GM21529 (cell line): ENCODE measurements around the gene KCNA3.

Source experiments
- ATAC-seq: cut with Tn5 transposase; IDR thresholded peaks from one replicate; pipeline ENCODE4 v1.9.1; 2021; ENCODE audit not compliant: unreplicated experiment

Gene KCNA3

DNA sequence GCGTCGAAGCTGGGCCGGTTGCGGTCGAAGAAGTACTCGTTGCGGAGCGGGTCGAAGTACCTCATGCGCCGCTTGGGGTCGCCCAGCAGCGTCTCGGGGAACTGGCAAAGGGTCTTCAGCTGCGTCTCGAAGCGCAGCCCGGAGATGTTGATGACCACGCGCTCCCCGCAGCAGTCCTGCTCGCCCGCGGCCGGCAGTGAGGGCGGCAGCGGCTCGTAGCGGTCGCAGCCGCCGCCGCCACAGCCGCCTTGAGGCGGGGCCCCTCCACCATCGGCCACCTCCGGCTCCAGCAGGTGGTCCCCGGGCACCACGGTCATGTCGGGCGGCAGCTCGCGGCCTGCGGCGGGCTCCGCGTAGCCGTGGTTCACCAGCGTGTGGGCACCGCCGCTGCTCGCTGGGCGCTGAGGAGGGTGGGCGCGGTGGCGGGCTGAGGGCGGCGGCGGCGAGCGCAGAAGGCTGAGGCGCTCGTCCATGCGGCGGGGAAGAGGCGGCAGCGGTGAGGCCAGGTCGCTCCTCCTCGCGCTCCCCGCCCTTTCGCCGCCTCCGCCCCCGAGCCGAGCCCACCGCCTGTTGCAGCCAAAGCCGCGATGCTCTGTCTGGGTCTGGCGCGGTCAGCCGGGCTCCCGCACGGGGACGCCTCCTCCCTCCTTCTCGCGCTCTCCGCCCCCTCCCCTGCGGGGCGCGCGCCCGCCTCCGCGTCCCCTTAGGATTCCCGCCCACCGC, at the start of gene KCNA3:
Gene KCNA3 (minus strand): TSS at position 604 of the 723 bp plus-strand sequence. CDS start 131 bp downstream, at position 473.
- ATAC-seq: peak; percentile 35

DNA sequence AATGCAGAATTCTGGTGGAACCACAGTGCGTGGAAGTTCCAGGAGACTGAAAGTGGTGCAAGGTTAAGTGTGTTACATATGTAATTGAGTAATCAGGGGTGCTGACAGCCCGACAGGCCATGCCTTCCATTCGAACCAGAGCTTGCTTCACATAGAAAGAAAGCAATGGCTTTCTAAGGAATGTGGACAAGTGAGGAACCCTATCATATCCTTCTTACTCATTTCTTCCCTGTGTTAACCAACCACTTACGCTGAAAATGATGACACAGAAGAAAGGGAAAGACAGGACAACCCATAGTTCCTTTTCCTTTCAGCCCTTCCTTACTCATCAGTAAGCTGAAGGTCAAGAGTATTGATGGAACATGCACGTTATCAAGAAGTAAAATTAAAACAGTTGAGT, 48.1 kb upstream of the KCNA3 start:
- ATAC-seq: no peak

DNA sequence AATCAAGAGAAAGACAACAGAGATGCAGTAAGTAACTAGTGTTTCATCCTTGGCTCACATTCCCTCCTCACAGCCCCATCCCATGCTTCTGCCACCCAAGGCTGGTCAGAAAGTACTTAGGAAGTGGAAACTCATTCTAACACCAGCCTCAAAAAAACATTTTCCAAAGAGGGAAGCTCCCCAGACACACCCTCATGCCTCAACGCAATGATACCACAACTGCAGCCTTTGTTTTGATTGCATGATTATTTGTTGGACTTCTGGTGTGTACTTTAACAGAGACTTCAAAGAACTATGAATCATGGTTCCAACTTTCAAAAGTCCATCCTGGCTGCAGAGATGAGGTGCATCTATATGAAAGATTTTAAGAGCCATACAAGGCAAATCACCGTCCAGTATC, 45.2 kb upstream of the KCNA3 start:
- no peak for ATAC-seq

DNA sequence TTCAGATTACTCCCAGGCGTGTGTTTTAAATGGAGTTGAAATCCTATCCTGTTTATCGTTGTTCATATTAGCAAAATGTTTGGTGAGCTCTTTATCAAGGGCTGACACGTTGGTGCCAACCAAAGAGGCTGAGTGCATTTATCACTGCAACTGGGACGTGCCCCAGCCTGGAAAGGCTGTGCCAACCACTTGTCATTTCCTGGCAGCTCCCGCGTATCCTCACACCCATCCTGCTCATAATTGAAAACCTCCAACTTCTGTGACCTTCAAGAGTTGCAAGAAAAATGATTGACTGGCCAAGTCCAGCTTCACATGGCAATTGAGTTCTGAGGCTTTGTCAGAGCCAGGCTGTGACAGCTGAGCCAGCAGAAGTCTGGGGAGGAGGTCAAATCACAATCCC, 43.7 kb upstream of the KCNA3 start:
- ATAC-seq: no peak

DNA sequence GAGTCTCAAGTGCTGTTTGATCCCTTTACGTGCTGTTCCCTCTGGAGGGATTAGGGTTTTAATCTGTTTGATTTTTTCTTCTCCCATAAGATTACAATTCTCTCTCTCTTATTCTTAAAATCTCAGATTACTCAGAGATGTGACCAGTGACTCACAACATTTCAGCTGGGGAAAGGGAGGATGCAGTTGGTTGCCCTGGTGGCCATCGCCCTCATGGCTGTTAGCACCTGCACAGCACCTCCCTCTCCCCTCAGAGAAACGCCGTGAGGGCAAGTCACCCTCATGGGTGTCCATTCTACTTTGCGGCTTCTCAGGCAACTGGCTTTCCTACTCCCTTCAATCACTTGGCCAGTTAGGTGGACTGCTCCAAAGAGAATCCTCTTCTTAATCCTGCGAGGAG, 42.4 kb upstream of the KCNA3 start:
- no peak for ATAC-seq

DNA sequence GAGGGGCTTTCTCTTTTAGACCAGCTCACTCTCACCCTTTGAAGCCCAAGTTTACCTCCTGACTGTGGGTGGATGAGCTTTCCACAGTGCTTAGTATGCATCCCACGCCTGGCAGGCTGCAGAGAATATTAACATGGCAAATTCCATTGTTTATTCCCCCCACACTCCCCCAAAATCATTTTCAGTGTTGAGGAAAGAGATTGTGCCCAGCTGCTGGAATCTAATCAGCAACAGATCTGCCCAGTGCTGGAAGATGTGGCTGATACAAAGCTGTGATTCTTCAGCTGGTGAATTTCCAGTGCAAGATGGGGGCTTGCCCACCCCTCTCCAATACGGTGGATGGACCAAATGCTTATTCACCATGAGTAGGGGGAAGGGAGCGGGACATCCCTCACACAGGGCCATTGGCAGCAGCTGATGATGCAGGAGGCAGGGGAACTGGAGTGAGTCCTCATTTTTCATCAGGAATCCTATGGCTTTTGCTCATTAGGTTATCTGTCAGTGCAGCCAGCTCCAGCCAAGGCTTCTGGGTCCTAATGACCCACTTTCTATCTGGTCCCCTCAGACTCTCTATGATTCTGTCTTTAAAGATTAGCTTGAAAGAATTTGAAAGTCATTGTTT, 39.7 kb upstream of the KCNA3 start:
- no peak for ATAC-seq

DNA sequence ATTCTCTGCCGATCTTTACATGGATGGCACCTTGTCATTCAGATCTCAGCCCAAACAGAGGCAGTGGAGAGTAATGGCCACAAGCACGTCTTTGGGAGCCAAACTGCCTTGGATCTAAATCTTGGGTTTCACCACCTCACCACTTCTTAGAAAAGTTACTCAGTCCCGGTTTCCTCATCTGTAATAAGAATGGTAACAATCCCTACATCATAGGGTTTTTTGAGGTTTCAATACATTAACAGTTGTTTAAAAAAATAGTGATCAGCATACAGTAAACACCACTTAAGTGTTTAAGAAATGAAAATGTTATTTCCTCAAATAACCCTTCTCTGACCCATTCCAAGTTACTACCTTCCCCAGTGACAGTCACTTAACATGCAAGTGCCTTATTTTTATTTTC, 38.5 kb upstream of the KCNA3 start:
- no peak for ATAC-seq

DNA sequence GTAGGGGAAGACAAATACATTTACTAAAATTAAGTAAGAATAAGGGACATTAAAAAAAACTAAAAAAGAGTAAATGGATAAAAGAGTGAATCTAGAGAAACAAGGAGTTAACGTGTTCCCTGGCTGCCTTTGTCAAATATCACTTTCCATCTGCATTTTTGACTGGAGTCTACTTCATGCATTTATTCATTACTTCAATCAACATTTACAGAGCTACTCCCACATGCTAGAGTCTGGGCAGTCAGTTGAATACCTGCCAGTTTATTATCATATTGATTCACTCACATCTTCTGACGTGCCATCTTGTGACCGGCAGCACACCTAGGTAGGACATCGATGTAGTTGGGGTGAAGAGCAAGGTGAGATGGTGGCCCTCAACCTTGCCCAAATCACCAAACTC, 35.6 kb upstream of the KCNA3 start:
- no peak for ATAC-seq

DNA sequence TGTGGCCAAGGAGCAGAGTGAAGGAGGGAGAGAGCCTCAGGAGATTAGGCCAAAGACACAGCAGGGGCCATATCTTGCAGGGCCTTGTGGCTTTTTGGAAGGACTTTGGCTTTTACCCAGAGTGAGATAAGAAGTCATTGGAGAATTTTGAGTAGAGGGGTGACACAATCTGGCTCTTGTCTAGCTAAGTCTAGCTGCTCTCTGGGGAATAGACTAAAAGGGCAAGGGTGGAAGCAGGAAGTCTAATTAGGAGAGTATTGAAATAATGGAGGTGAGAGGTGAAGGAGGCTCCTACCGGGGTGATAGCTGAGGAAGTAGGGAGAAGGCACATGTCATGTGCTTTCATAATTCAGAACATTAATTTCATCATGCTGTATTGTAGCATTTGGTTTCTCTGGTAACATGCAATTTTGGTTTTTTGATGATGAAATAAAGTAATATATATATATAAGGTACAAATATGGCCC, 34.3 kb upstream of the KCNA3 start:
- ATAC-seq: no peak

DNA sequence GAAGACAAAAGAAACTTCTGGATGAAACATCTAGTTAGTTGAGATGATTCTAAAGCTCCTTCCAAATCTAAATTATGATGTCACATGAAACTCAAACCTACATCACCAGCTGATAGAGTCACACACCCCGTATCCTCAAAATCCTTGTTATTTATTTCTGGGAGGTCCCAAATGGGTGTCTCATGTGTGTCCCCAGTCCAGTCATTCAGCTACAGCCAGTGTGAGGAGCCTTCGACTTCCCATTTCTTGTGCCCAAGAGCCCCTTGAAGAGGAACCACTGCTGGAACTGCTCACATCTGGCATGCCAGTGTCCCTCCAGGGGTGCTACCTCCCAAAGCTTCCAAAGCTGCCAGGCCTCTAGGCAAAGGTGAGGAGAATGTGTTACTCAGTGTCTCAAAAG, 32.5 kb upstream of the KCNA3 start:
- ATAC-seq: no peak

DNA sequence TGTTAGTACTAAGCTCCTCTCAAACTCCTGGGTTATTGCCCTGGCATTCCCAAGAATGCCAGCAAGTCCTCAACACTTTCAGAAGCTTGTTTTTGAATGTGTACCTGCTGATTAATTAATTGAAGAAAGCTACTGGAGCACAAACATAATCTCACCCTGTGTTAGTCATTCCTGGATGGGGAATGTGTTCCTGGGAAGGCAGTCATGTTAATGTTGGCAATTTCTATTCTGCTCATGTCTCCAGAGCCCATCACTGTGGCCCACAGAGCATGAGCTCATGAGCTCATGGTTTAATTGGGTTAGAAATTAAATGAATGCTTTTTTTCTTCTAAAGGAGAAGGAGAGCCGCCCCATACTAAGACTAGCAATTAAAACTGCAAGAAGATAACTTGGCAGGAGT, 31.9 kb upstream of the KCNA3 start:
- no peak for ATAC-seq

DNA sequence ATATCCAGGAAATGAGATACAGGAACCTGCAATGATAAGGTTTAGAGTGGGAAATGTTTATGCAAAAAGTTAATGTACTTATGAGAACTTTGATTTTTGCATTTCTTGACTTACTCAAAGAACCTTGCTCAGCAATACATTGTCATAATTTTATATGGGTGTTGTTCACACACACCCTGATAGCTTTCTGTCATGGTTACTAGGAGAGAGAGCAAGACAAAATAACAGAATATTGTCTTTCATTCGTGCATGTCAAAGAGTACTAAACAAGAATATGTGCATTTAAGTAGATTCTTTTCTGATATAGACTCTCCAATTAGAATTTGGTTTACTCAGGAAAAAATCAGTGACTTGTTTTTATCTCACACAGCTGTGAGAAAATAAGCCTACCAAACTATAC, 27.5 kb upstream of the KCNA3 start:
- ATAC-seq: no peak

DNA sequence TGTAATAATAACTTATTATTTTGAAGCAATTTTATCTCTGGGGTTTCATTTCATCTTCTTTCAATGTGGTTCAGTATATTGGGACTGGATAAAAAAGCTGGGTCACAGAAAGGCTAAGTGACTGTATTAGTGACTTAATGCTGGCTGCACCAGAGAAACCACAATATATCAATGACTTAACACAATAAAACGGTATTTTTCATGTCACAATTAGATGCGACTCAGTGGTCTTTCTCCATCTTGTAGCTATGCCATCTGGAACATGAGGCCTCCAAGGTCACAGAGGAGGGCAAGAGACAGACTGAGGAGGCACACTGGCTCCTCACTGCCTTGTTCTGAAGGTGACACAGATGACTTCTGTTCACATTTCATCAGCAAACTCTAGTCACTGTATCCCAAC, 26.0 kb upstream of the KCNA3 start:
- no peak for ATAC-seq

DNA sequence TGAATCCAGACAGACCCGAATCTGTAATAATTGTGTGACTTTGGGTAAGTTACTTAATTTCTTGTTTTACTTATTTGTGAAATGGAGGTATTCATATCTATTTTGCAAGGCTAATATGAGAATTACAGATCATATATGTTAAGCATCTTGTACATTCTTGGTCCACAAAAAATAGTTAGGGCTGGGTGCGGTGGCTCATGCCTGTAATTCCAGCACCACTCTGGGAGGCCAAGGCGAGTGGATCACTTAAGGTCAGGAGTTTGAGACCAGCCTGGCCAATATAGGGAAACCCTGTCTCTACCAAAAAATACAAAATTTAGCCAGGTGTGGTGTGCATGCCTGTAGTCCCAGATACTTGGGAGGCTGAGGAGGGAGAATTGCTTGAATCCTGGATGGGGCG, 22.9 kb upstream of the KCNA3 start:
- ATAC-seq: no peak

DNA sequence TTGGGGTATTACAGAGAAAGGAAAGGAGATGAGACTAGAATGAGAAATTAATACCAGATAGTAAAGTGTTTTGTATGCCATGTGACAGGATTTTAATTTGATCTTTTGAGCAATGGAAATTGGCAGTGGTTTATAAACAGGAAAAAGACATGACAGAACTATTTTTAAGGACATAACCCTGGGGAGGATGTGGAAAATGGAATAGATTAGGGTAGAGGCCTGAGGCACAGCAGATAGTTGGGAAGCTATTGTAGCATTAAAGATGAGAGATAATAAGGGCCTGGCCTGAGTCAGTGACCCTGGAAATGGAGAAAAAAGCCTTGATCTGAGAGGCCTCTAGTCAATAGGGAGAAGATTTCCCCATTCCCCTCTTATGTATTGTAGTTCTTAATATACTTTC, 22.1 kb upstream of the KCNA3 start:
- ATAC-seq: no peak

DNA sequence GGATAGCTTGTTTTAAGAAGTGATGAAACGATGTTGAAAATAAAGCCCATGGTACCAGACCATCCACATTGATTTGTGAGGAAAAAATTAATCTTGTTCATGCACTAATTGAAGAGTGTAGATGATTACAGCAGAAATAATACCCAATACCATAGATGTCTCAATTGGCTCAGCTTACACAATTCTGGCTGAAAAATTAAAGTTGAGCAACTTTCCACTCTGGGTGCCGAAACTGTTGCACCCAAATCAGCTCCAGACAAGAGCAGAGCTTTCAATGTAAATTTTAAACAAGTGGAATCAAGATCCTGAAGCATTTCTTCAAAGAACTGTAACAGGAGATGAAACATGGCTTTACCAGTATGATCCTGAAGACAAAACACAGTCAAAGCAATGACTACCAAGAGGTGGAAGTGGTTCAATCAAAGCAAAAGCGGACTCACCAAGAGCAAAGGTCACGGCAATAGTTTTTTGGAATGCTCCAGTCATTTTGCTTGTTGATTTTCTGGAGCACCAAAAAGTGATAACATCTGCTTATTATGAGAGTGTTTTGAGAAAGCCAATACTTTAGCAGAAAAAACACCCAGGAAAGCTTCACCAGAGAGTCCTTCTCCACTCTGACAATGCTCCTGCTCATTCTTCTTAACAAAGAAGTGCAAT, 16.1 kb upstream of the KCNA3 start:
- no peak for ATAC-seq

DNA sequence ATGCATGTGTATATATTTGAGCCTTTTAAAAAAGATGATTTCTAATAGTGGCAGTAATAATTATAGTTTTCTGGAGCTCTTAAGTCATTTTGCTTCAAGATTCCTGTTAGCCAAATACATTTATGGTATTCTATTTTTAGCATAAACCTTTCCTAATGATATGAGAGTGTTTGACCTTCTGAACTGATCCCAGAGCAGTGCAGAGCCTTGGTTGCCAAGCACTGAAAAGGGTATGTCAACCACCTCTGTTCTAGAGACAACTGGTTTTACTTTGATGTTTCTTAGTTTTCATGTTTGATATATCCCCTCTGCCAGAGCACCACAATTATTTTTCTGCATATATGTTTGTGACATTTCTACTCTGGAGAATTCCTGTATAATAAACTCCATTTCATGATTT, 15.1 kb upstream of the KCNA3 start:
- ATAC-seq: no peak

DNA sequence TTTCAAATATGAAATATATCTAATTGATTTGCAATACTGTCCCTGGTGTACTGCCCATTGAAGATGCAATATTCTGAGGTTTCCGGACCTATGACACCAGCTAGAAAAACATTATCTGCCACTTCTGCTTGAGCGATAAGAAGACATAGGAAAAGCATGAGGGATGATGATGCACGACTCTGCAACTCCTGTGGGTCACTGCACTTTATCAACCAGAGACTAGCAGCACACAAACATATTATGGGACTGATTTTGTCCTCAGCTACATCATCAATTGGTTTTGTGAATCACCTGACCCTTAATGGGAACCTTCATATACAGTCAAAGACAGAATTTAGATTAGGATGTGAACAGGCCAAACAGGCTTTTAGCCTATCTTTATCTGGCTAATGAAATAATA, 13.8 kb upstream of the KCNA3 start:
- no peak for ATAC-seq

DNA sequence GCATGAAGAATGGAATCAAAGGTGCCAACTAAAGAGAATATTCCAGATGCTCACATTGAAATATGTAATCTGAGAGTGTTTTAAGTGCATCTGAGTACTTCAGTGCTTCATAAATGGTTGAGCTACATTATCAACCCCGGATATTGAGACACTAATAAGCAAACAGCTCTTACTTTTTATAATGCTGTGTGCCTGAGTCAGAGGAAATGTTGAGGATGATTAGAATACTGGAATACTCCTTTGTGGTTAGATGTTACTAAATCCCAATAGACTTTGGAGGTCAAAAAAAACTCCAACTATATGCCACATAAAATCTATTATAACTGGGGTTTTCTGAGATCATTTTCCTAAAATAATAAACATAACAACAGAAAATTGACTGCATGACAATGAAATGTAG, 12.5 kb upstream of the KCNA3 start:
- ATAC-seq: no peak

DNA sequence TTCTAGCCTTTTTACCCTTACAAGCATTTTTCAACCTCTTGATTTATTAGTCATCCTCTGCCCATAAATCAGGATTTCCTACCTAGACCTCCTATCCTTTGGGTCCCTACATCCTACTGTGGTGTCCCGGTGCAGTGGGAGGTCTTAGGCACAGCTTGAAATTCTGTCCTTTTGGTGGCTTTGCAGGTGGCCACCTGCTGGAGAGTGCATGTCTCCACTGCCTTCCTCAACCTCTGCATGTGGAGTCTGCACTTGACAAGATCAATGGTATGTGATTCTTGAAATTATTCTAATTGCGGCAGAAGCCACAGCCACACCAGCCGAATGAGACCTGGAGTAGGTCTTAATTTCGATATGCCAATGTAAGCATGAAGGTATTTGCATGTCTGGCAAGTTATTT, 11.4 kb upstream of the KCNA3 start:
- ATAC-seq: no peak

DNA sequence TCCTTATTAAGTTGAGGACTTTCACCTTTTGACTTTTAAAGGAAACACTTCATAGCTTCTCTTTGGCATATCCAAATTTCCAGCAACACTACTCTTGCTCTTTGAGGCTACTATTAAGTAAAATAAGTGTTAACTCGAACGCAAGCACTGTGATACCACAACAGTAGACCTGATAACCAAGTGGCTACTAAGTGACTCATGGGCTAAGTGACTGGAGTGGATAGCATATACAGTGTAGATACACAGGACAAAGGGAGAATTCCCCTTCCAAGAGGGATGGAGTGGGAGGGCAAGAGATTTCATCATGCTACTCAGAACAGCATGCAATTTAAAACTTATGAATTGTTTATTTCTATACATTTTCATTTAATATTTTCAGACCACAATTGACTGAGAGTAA, 9.8 kb upstream of the KCNA3 start:
- no peak for ATAC-seq

DNA sequence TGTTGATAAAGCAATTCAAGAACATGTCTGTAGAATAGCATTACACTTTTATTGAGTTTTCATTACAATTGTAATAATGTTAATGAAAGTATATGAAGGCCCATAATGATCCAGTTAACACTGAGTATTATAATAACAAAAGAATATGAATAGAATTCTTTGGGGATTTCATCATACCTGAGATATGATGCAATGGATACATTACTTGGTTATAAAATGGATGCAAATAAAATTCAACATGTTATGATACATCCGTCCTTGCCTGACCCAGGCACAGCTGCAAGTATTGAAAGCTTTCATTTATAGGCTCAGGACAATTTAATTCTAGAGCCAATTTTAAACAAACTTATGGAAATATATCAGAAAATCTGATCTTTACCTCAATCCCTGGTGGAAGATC, 8.2 kb upstream of the KCNA3 start:
- ATAC-seq: no peak
